DND-41 (cell line): ENCODE data around the gene MMP2.

Source experiments
- ATAC-seq: fragments of 200-7000 bp; cut with Tn5 transposase; 3 replicates; pipeline ENCODE4 v1.9.1; 2021; ENCODE audit warnings: low read depth; ENCODE audit not compliant: insufficient read depth
- DNase-seq: peaks from one replicate; pipeline ENCODE4 v3.0.0-alpha.2; 2020
- H2AFZ ChIP-seq: 2 replicates; pipeline ENCODE4 v1.6.0; 2012; ENCODE audit warnings: low read depth, low read length
- H3K27ac ChIP-seq: 2 replicates; pipeline ENCODE4 v1.5.1; 2012; ENCODE audit warnings: low read length, inconsistent platforms
- H3K27me3 ChIP-seq: fragments of 200-600 bp; sonication (generic); 2 replicates; pipeline ENCODE4 v1.6.0; 2012; ENCODE audit warnings: low read length, mild to moderate bottlenecking, inconsistent platforms; ENCODE audit not compliant: insufficient read depth, poor library complexity
- H3K36me3 ChIP-seq: 2 replicates; pipeline ENCODE4 v1.5.1; 2012; ENCODE audit warnings: low read length, inconsistent platforms; ENCODE audit not compliant: insufficient read depth
- H3K4me1 ChIP-seq: 2 replicates; pipeline ENCODE4 v1.5.1; 2012; ENCODE audit warnings: mild to moderate bottlenecking, low read length; ENCODE audit not compliant: insufficient read depth
- H3K4me2 ChIP-seq: 2 replicates; pipeline ENCODE4 v1.6.0; 2012; ENCODE audit warnings: mild to moderate bottlenecking, moderate library complexity, low read length, inconsistent platforms; ENCODE audit not compliant: insufficient read depth
- H3K4me3 ChIP-seq, 2 experiments: fragments of 200-600 bp in 1 of 2; shearing (Covaris generic) in 1 of 2; 2 replicates each; pipeline ENCODE4 v1.5.1; 2012 to 2016; ENCODE audit warnings: inconsistent platforms in 2 of 2, low read length in 2 of 2, mild to moderate bottlenecking in 2 of 2, low read depth in 1 of 2, moderate library complexity in 1 of 2
- H3K79me2 ChIP-seq: 2 replicates; pipeline ENCODE4 v1.6.0; 2012; ENCODE audit warnings: low read length, inconsistent platforms; ENCODE audit not compliant: insufficient read depth
- H3K9ac ChIP-seq: 2 replicates; pipeline ENCODE4 v1.6.0; 2012; ENCODE audit warnings: low read depth, mild to moderate bottlenecking, inconsistent platforms, low read length, moderate library complexity
- H3K9me3 ChIP-seq: 2 replicates; pipeline ENCODE4 v1.5.1; 2012; ENCODE audit warnings: low read length, moderate library complexity, mild to moderate bottlenecking, inconsistent platforms; ENCODE audit not compliant: insufficient read depth, severe bottlenecking
- H4K20me1 ChIP-seq: 2 replicates; pipeline ENCODE4 v1.6.0; 2012; ENCODE audit warnings: low read length; ENCODE audit not compliant: insufficient read depth
- CTCF ChIP-seq: IDR thresholded peaks from 2 replicates; pipeline ENCODE4 v1.5.1; 2012; ENCODE audit warnings: borderline replicate concordance, low read length, moderate library complexity, mild to moderate bottlenecking; ENCODE audit not compliant: poor library complexity, severe bottlenecking; ENCODE audit errors: extremely low read depth
- EZH2 ChIP-seq: IDR thresholded peaks from 3 replicates; pipeline ENCODE4 v1.6.1; 2012; ENCODE audit warnings: borderline replicate concordance, low read depth, mild to moderate bottlenecking, moderate library complexity, low read length, inconsistent platforms; ENCODE audit not compliant: severe bottlenecking

MMP2 gene

DNA sequence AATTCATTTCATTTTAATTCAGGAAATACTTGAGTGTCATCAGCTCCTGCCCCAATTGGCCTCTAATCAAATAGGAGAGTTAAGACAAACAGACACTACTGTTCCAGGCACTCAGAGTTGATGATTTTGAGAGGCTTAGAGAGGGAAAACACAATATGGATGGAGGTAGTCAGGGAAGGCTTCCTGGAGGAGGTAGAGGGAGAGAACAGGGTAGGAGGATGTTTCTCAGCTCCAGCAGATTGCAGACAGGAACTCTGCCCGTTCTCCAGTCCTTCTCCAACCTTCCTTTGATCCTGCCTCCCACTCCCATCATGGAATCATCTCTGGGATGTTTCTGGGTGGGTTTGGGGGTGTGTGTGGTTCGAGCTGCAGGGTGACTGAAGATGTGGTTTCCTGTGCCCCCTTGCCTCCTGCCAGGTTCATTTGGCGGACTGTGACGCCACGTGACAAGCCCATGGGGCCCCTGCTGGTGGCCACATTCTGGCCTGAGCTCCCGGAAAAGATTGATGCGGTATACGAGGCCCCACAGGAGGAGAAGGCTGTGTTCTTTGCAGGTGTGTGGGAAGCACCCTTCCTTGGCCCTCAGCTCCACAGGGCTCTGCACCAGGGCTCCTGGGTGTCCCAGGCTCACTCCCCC lies 17.6 kb downstream of the MMP2 start:
- Histone ChIP-seq H2AFZ (no peak overlapping the region), H3K27me3 (peaks cover 14% of the 10 kb centered on the region), H3K36me3 (no peaks in the 10 kb centered on the region), H3K27ac (no peak overlapping the region), H3K9ac (no peak overlapping the region), H4K20me1 (no peaks in the 10 kb centered on the region), H3K4me2 (no peak overlapping the region), H3K79me2 (no peaks in the 10 kb centered on the region), H3K4me1 (peaks cover 3% of the 10 kb centered on the region; the same call in 1 of the 2 replicates), H3K9me3 (no peaks in the 10 kb centered on the region), H3K4me3 (no peak overlapping the region)
- peak; percentile 9 for DNase-seq
- peak; percentile 24; the same call in 1 of the 3 replicates for ATAC-seq
- no peak for TF ChIP-seq EZH2
- TF ChIP-seq CTCF: no peak

- H3K36me3 ChIP-seq: no peaks in the 10 kb centered on the region
Observed at GRCh38 chr16:55497558-55497957, 18.6 kb downstream of the MMP2 start.

DNA sequence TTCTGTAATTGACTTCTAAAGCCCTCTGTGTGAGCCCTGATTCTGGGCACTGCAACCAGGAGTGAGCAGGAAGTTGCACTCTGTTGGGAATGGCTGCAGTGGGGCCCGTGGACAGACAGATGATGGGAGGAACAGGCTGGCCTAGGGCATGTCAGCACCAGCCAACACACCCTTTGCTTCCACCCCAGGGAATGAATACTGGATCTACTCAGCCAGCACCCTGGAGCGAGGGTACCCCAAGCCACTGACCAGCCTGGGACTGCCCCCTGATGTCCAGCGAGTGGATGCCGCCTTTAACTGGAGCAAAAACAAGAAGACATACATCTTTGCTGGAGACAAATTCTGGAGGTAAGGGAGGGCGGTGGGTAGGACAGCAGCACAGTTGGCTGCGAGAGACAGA lies 19.1 kb downstream of the MMP2 start:
- no peak for DNase-seq
- H3K4me3 ChIP-seq: no peak overlapping the region
- H3K4me2 ChIP-seq: no peak overlapping the region
- H2AFZ ChIP-seq: no peak overlapping the region
- no peak for ATAC-seq
- TF ChIP-seq EZH2 (no peak), CTCF (no peak)
- no peaks in the 10 kb centered on the region for H3K36me3 ChIP-seq
- peaks cover 14% of the 10 kb centered on the region for H3K27me3 ChIP-seq
- H3K9ac ChIP-seq: no peak overlapping the region
- H3K4me1 ChIP-seq: peaks cover 3% of the 10 kb centered on the region; the same call in 1 of the 2 replicates
- H3K79me2 ChIP-seq: no peaks in the 10 kb centered on the region
- no peaks in the 10 kb centered on the region for H4K20me1 ChIP-seq
- H3K9me3 ChIP-seq: no peaks in the 10 kb centered on the region
- H3K27ac ChIP-seq: no peak overlapping the region

More at GRCh38 chr16:55497558-55497957, 18.6 kb downstream of the MMP2 start:
- Histone ChIP-seq H3K4me2 (no peak overlapping the region), H3K79me2 (no peaks in the 10 kb centered on the region), H3K4me3 (no peak overlapping the region), H3K27ac (no peak overlapping the region), H4K20me1 (no peaks in the 10 kb centered on the region), H3K4me1 (peaks cover 3% of the 10 kb centered on the region; the same call in 1 of the 2 replicates), H2AFZ (no peak overlapping the region), H3K27me3 (peaks cover 14% of the 10 kb centered on the region), H3K9ac (no peak overlapping the region), H3K9me3 (no peaks in the 10 kb centered on the region)
- no peak for TF ChIP-seq CTCF
- no peak for TF ChIP-seq EZH2
- ATAC-seq (no peak), DNase-seq (no peak)
